ENCODE data around the gene HOMER1. TPM values are rescaled to one million over a fixed set of nuclear protein-coding genes. Genes with fewer than 3 reads are reported as not detected.

Gene HOMER1
- total RNA-seq, 1 experiment from 2014 or later, result 12.5 TPM

DNA sequence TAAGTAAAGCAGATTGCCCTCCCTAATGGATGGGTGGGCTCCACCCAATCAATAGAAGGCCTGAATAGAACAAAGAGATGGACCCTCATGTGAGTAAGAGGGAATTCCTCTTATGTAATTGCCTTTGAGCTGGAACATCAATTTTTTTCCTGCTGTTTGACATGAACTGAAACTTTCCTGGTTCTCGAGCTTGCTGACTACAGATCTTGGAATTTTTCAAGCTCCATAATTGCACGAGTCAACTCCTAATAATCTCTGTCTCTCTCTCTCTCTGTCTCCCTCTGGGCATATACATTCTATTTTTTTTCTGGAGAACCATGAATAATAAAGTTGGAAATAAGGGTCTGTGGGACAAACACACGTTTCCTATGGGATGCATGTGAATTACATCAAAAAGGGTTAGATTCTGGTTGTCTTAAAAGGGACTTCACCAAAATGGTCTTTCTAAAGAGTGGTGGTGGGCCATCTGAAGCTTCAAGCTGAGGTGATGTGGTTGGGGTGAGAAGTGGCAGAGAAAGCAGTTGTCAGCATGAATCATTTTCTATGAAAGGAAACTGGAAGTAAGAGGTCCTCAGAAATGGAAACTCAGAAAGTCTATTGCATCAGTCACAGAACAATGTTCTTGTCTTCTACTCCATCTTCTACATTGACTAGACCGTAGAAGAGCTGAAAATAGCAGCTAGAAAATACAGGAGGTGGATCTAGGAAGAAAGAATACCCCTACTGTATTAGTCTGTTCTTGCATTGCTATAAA, 47.0 kb upstream of the HOMER1 start:
- Histone ChIP-seq H2AFZ (peak overlapping the region; percentile 63), H3K79me2 (ENCODE audit: low read depth) (no peaks in the 10 kb centered on the region), H4K20me1 (ENCODE audit: insufficient read depth) (no peaks in the 10 kb centered on the region), H3K36me3 (ENCODE audit: low read depth) (no peaks in the 10 kb centered on the region), H3K4me3 (no peak overlapping the region), H3K4me2 (peak overlapping the region; percentile 17; the same call in 1 of the 2 replicates), H3K9me2 (ENCODE audit: insufficient read depth) (no peaks in the 10 kb centered on the region), H3K4me1 (replicated peaks; ENCODE audit: insufficient read depth) (peaks cover 23% of the 10 kb centered on the region), H3K27me3 (ENCODE audit: insufficient read depth, low read depth) (no peaks in the 10 kb centered on the region), H3F3A (ENCODE audit: insufficient read depth, low read depth) (no peaks in the 10 kb centered on the region), H3K27ac (peak overlapping the region; percentile 59), H3K9me3 (ENCODE audit: insufficient read depth, low read depth) (peaks cover 4% of the 10 kb centered on the region; the same call in 1 of the 2 replicates)
- POLR2A ChIA-PET (ENCODE audit: unreplicated experiment), result no interaction called here
- no TSS peak for BruUV-seq (replicated peaks)
- CTCF ChIA-PET, result no interaction called here
- intact Hi-C loops (cut with micrococcal nuclease; ENCODE audit: unreplicated experiment), result no loop called here
- DNase-seq, result no peak
- TF ChIP-seq, protein P1, sequence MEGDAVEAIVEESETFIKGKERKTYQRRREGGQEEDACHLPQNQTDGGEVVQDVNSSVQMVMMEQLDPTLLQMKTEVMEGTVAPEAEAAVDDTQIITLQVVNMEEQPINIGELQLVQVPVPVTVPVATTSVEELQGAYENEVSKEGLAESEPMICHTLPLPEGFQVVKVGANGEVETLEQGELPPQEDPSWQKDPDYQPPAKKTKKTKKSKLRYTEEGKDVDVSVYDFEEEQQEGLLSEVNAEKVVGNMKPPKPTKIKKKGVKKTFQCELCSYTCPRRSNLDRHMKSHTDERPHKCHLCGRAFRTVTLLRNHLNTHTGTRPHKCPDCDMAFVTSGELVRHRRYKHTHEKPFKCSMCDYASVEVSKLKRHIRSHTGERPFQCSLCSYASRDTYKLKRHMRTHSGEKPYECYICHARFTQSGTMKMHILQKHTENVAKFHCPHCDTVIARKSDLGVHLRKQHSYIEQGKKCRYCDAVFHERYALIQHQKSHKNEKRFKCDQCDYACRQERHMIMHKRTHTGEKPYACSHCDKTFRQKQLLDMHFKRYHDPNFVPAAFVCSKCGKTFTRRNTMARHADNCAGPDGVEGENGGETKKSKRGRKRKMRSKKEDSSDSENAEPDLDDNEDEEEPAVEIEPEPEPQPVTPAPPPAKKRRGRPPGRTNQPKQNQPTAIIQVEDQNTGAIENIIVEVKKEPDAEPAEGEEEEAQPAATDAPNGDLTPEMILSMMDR (conservative IDR thresholded peaks at IDR 0.05), result no peak
- TF ChIP-seq EZH2 (IDR thresholded peaks at IDR 0.05; ENCODE audit: low read depth), result no peak

DNA sequence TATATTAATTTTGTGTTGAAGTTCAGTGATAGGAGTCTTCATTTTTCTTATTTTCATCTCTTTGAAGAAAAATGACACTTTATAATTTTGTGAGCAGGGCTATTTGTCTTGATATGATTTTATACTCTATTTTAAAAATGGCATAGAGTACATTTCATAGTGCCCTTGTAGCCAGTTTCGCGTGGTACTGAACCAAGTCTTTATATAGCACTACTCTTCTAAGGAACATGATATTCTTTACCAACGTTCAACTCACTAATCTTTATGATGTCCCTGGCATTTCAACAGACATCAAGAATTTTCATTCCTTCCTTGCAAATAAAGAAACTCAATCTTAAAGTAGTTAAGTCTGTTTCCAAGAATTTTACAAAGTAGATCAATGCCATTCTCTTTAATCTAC, 41.5 kb upstream of the HOMER1 start:
- Histone ChIP-seq H3K4me2 (no peak overlapping the region), H4K20me1 (ENCODE audit: insufficient read depth) (no peaks in the 10 kb centered on the region), H3K4me1 (replicated peaks; ENCODE audit: insufficient read depth) (peaks cover 12% of the 10 kb centered on the region), H3F3A (ENCODE audit: insufficient read depth, low read depth) (no peaks in the 10 kb centered on the region), H2AFZ (no peak overlapping the region), H3K9me2 (ENCODE audit: insufficient read depth) (no peaks in the 10 kb centered on the region), H3K27ac (no peak overlapping the region), H3K27me3 (ENCODE audit: insufficient read depth, low read depth) (no peaks in the 10 kb centered on the region), H3K4me3 (no peak overlapping the region), H3K36me3 (ENCODE audit: low read depth) (no peaks in the 10 kb centered on the region), H3K79me2 (ENCODE audit: low read depth) (no peaks in the 10 kb centered on the region), H3K9me3 (ENCODE audit: insufficient read depth, low read depth) (no peaks in the 10 kb centered on the region; the same call in 1 of the 2 replicates)
- ChIA-PET POLR2A (ENCODE audit: unreplicated experiment) (no interaction called here), CTCF (no interaction called here)
- DNase-seq, result no peak
- intact Hi-C loops (cut with micrococcal nuclease; ENCODE audit: unreplicated experiment), result no loop called here
- TF ChIP-seq, protein P1 (conservative IDR thresholded peaks at IDR 0.05), result no peak
- no TSS peak for BruUV-seq (replicated peaks)

DNA sequence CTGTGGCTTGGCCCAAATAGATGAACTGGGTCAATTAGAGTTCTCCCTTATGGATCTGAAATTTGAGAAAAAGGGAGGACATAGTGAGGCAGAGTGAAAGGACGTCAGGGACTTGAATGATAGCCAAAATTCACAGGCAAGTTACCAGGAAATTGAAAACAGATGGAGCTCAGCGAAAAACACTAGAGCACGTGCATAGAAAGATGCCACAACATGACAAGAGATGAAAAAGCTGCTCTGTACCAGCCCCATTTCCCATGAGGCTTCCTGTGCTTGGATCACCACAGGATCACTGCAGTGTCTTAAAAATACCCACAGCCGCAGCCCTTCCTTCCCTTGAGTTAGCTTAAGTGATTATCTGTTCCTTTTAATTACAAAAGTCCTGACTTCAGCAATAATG, 39.0 kb upstream of the HOMER1 start:
- H4K20me1 ChIP-seq (ENCODE audit: insufficient read depth), result no peaks in the 10 kb centered on the region
- ChIA-PET POLR2A (ENCODE audit: unreplicated experiment) (no interaction called here), CTCF (no interaction called here)
- H3F3A ChIP-seq (ENCODE audit: insufficient read depth, low read depth), result peaks cover 14% of the 10 kb centered on the region
- H3K4me3 ChIP-seq, result no peak overlapping the region
- peaks cover 28% of the 10 kb centered on the region for H3K4me1 ChIP-seq (replicated peaks; ENCODE audit: insufficient read depth)
- H3K27ac ChIP-seq, result no peak overlapping the region
- no peak for DNase-seq
- no peak overlapping the region for H3K4me2 ChIP-seq
- no peaks in the 10 kb centered on the region for H3K27me3 ChIP-seq (ENCODE audit: insufficient read depth, low read depth)
- no peaks in the 10 kb centered on the region for H3K36me3 ChIP-seq (ENCODE audit: low read depth)
- no peaks in the 10 kb centered on the region for H3K9me2 ChIP-seq (ENCODE audit: insufficient read depth)
- no TSS peak for BruUV-seq (replicated peaks)
- H3K79me2 ChIP-seq (ENCODE audit: low read depth), result no peaks in the 10 kb centered on the region
- no peaks in the 10 kb centered on the region for H3K9me3 ChIP-seq (ENCODE audit: insufficient read depth, low read depth)
- TF ChIP-seq EZH2 (IDR thresholded peaks at IDR 0.05; ENCODE audit: low read depth), result no peak
- TF ChIP-seq, protein P1 (conservative IDR thresholded peaks at IDR 0.05), result no peak
- H2AFZ ChIP-seq, result no peak overlapping the region
- intact Hi-C loops (cut with micrococcal nuclease; ENCODE audit: unreplicated experiment), result no loop called here
